NOMO-1 treated with dmso at 0.1 percent for 144 hours (cell line): ENCODE data around the gene FOXD4L1.
"Not testable (repeated sequence)": the region's sequence is repeated elsewhere in the genome, so short reads cannot be mapped to it uniquely, and the experiment has no call there.

Experiments
- DNase-seq: peaks from one replicate; lab custom pipeline; 2025; ENCODE audit not compliant: unreplicated experiment; lab: John Stamatoyannopoulos, UW

The FOXD4L1 gene

DNA sequence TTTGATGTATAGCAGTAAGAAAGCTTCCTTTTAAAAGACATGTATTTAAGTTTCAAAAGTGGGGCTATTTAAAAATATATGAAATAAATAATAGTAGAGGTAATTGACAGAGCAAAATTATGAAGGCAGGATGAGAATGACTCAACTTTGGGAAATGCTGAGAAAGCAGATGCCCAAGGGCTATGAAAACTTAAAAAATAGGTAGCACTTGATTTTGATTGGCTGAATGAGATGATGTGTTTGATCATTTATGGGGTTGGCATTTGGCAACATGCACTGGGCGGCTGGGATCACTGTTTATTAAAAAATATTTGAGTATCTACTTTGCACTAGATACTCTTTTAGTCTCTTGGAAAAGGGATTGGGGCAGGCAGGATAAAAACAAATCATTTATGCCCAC is 26.5 kb downstream of the FOXD4L1 start:
- not testable (repeated sequence) for DNase-seq

DNA sequence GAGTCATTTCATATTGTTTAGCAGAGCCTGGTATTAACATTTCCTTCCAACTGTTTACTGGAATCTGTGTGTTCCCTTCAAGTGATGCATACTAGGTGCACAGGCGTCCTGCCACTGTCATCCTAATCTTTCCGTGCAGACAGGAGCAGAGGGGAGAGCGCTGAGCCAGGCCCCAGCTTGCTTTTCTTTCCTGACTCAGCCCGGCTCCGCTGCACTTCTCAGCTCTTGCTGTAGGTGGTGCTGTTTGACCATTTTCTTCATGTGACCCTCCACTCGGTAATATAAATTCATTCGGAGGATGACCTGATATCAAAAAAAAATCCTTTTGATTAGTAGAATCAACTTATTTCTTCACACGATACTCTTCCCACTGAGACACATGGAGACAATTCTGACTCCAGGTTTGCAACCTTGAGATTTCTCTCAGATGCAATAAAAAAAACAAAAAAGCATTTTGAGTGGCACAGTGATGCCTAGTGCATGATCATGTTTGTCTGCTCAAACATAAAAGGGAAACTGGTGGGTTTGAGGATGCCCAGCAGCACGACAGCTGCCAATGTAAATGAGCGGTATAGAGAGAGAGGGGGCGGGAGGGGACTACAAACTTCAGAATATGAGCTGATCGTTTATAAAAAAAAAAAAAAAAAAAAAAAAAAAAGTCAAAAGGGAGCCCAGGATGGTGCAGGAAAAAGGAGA is 29.0 kb downstream of the FOXD4L1 start:
- DNase-seq, result not testable (repeated sequence)

DNA sequence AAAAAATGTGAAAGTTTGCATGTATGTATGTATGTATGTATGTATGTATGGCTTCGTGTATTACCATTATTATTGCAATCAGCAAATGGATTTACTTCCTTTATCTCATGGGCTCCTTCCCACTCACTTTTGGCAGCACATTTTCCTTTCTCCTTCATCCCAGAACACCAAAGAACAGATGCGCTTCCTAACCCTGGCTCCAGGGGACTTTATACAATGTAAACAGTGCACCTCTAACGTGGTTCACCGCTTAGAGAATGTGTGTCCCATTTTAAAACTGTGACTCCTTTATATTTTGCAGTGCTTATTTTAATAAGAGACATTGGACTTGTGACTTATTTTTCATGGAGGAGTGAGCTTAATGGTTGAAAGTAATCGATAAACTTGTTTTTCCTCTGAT is 29.7 kb downstream of the FOXD4L1 start:
- DNase-seq, result not testable (repeated sequence)

DNA sequence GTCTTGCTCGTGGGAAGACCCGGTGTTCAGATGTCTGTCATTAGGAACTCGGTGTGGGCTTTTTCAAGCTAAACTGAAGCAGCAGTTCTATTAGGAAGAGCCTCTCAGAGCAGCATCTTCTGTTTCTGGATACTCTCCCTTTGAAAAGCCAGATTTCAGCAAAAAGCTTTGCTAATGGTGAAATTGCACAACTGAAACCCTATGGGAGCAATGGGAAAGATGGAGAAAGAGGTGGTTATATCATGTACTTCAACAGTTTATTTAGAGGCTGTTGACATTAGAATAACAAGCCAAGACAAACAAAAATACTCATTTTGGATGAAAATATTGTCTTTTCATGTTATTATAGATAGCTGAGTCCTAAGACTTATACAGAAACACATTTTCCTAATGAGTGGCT is 30.4 kb downstream of the FOXD4L1 start:
- not testable (repeated sequence) for DNase-seq

DNA sequence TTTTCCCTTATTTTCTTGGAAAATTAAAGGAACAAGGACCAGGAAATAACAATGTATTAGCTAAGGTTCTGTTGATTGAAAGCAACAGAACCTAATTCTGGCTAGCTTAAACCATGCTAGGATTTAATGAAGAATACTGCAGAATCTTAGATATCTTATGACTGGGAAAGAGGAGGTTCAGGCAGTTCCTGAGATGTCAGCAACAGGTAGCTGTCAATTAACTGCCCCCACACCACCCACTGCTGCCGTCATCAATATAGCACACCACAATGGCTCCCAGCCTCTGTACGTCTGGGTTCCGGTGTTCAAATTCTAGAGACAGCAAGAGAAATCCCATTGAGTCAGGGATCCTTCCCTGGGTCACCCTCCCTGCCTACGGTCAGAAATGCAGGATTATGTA is 34.5 kb downstream of the FOXD4L1 start:
- not testable (repeated sequence) for DNase-seq

DNA sequence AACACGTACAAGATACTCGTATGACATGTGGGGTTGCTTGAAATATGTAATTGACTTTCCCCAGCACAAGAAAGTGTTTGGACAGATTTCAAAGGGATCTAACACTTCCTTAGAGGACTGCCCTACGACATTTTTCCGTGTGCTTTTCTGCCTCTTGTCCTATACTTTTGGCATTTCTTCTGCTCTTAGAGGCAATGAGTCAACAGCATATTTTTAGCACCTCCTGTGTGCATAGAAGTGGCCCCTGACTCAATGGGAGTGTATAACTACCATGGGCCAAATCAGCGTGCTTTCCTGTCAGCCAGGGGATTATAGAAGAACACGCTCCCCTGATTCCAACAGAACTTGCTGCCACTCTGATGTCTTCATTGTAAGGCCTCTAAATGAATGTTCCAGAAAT is 38.1 kb downstream of the FOXD4L1 start:
- not testable (repeated sequence) for DNase-seq

DNA sequence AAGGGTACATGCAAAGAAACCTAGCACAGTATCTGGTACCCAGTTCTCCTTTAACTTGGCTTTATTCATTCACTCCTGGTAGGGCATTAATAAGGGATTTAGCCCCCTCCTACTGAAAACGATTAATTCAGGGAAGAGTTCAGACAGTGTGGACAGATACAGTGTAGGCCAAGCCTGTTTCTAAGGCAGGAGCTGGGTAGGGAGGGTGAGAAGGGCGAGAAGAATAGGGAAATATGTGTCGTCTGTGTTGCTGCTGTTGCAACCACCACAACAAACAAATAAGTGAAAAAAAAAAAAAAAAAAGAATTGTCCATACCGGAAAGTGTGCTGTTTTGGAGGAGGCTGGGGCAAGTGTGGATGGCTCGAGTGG is 42.4 kb downstream of the FOXD4L1 start:
- not testable (repeated sequence) for DNase-seq

DNA sequence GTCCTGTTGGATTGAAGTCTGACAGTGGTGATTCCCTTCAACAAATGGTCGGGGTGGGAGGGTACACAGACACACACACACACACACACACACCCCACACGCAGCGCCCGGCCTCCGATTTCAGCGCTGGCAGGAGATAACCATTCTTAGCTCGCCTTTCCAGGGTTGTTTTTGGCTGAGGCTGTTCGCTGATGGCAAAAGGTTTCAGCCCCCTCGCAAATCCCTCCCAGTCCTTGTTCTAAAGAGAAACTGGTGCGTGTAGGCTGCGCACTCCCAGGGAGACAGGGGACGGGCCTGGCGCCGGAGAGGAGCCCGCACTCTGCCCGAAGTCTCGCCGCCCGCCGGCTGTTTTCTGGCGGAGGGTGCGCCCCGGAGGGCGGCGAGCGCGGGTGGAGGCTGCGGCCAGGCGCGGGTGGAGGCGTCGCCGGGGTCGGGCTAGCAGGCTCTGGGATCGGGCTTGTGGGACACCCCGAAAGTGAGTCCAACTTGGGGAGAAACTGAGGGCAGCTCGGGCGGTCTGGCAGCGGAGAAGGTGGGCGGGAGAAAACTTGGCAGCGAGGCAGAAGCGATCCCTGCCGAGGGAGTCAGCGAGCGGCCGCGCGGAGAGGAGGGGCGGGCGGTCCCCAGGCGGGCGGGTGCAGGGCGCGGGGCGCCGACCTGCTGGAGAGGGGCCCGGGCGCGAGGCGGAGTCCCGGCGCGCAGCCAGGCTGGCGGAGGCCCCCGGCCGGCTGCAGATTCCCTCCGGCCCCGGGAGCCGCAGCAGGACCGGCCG is 42.9 kb downstream of the FOXD4L1 start:
- DNase-seq, result not testable (repeated sequence)

DNA sequence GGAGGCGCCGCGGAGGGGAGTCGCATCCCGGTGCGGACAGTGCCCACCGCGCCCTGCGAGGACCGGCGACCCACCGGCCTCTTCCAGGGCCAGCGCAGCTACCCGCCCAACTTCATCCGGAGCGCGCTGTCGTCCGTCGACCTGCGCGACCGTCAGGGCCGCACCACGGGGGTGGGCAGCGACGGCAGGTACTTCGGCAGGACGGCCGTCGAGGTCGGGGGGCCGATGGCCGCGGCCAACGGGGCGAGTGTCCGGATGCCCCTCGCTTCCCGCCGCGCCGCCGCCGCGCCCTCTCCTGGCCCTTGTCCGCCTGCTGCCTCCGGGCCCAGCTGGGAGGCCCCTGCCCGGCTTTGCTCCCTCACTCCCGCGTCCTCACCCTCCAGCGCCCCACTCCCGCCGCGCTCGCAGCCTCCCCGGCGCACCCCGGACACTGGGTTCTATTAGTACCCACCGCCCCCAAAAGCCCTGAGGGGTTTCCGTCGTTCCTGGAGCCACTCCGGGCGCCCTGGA is 43.6 kb downstream of the FOXD4L1 start:
- DNase-seq, result not testable (repeated sequence)

DNA sequence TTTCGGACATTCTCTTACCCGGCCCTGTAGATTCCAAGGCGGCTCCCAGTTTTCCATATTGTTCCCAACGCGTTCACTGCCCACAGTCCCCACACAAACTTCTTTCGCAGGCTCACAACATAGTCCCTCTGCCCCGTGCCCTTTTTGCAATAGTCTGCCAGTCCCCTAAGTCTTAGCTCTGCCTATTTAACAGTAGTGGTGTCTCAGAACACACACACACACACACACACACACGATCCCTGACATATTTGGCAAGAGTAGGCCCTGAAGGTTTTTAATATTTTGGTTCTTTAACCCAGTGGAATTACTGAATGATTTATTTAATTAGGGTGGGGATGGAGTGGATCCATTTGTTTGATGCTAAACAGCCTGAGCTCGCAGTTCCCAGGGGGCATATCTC is 44.1 kb downstream of the FOXD4L1 start:
- DNase-seq, result not testable (repeated sequence)
